Nephron (organoid): ENCODE data around the gene ADH7.

ENCODE experiments used
- H3K27ac Mint-ChIP-seq, 3 experiments: 2 replicates each; pipeline ENCODE4 v1.8.0; 2020; ENCODE audit warnings: mixed read lengths in 3 of 3, mild to moderate bottlenecking in 2 of 3, moderate library complexity in 1 of 3
- H3K27me3 Mint-ChIP-seq: 2 replicates; pipeline ENCODE4 v1.8.0; 2021; ENCODE audit warnings: low read depth, mild to moderate bottlenecking, moderate library complexity, mixed read lengths
- H3K36me3 Mint-ChIP-seq: 2 replicates; pipeline ENCODE4 v1.8.0; 2020; ENCODE audit warnings: low read depth, mixed read lengths
- H3K4me1 Mint-ChIP-seq: 2 replicates; pipeline ENCODE4 v1.8.0; 2020; ENCODE audit warnings: mixed read lengths
- H3K4me3 Mint-ChIP-seq, 3 experiments: 2 replicates each; pipeline ENCODE4 v1.8.0; 2020; ENCODE audit warnings: mild to moderate bottlenecking in 3 of 3, mixed read lengths in 3 of 3, moderate library complexity in 2 of 3
- H3K9me3 Mint-ChIP-seq: 2 replicates; pipeline ENCODE4 v1.8.0; 2020; ENCODE audit warnings: mixed read lengths
- TF ChIP-seq, protein P1 (sequence below), 3 experiments: fragments of 200-600 bp; sonication (generic); IDR thresholded peaks; one replicate each; pipeline ENCODE4 v1.5.0; 2021; ENCODE audit warnings: antibody characterized with exemption in 3 of 3; ENCODE audit not compliant: unreplicated experiment in 3 of 3

Gene ADH7

DNA sequence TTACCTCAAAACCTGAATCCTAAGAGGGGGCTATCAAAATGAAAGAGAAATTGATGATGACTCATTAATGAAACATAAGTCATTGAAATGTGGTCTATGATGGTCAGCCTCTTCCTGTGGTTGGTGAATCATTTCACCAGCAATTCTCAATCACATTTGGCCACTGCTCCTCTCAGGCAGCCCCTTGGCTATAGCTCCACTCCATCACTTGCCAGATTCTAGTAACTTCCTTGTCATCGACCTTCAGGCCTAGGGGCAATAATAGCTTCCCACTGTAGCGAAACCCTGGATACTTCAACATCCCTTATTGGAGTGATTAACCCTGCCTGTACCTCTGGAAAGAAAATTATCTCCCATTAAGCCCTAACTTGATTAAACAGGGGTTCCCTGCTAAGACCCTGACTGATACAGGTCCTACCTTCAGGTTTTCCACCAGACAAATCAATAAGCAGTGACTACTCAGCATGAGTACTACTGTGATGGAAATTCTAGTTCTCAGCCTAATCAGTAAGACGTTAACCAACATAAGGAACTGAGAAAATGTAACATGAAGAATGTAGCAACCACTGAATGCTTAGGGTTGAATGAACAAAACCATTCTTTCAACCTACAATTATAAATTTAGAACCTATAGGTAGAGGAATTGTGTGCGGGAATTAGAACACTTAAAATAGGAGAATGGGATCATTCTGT, 30.4 kb downstream of the ADH7 start:
- TF ChIP-seq, protein P1, sequence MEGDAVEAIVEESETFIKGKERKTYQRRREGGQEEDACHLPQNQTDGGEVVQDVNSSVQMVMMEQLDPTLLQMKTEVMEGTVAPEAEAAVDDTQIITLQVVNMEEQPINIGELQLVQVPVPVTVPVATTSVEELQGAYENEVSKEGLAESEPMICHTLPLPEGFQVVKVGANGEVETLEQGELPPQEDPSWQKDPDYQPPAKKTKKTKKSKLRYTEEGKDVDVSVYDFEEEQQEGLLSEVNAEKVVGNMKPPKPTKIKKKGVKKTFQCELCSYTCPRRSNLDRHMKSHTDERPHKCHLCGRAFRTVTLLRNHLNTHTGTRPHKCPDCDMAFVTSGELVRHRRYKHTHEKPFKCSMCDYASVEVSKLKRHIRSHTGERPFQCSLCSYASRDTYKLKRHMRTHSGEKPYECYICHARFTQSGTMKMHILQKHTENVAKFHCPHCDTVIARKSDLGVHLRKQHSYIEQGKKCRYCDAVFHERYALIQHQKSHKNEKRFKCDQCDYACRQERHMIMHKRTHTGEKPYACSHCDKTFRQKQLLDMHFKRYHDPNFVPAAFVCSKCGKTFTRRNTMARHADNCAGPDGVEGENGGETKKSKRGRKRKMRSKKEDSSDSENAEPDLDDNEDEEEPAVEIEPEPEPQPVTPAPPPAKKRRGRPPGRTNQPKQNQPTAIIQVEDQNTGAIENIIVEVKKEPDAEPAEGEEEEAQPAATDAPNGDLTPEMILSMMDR (IDR thresholded peaks at IDR 0.05; ENCODE audit: unreplicated experiment in 3 of 3), result no peak
- Mint-ChIP-seq H3K27ac (peak overlapping the region; percentile 98 to 99 (median 99)), H3K4me1 (peaks cover 24% of the 10 kb centered on the region), H3K9me3 (no peaks in the 10 kb centered on the region), H3K36me3 (no peaks in the 10 kb centered on the region), H3K27me3 (no peaks in the 10 kb centered on the region), H3K4me3 (no peak overlapping the region)

DNA sequence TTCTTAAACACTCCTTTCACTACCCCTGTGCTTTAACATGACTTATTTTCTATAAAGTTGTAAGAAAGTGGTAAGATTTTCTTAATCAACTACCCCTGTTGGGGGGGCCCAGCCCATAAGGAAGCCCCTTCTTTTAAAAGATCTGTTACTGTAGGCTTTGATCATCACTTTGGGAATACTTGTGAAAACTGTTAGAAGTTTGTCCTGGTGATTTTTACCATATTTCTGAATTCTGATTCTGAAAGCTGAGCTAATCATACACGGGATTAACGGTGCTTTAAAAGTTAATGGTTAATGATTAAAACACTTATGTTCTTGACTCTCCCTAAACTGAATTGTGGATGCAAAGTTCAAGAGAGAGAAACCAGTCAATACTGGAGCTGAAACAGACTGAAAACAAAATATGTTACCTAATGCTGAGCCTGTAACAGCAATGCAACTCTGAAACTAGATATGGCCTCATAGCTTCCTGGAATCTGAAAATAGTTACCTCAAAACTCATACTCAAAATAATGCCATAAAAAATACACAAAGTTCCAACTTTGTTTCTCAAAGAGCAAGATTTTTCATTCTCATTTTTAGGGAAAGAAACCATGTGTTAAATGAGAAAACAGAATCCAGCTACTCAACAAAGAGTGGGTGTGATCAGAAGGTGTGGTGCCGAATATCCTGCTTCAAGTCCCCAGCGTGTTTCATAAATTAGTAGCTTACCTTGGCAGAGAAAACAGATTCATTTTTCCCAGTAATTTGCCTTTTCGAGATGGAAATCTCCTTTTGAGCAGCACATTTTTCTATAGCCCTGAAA, 31.6 kb downstream of the ADH7 start:
- Mint-ChIP-seq H3K27me3 (no peaks in the 10 kb centered on the region), H3K9me3 (peaks cover 4% of the 10 kb centered on the region), H3K4me3 (peak overlapping the region in 2 of 3 experiments; percentile 11 to 56), H3K27ac (peak overlapping the region; percentile 98 to 99 (median 99)), H3K4me1 (peaks cover 24% of the 10 kb centered on the region), H3K36me3 (no peaks in the 10 kb centered on the region)
- TF ChIP-seq, protein P1 (IDR thresholded peaks at IDR 0.05; ENCODE audit: unreplicated experiment in 3 of 3), result no peak

DNA sequence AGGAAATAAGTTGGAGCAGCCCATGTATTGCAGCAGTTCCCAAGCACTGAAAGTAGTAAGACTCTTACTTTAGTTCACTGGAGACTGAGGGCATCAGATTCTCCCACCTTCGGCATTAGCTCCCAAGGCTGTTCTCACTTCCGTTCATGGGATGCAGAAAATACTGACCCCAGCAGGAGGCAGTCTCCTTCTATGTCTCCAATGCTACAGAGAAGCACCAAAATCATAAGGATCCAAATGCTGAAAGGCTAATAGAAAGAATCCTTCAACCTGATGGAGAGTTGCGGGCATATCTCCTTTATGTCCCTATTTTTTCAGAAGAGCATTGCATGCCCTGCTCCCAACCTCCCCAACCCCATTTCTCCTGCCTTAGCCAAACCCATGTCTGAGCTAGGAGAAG, 32.4 kb downstream of the ADH7 start:
- TF ChIP-seq, protein P1 (IDR thresholded peaks at IDR 0.05; ENCODE audit: unreplicated experiment in 3 of 3), result no peak
- no peaks in the 10 kb centered on the region for H3K36me3 Mint-ChIP-seq
- H3K4me3 Mint-ChIP-seq, result no peak overlapping the region
- H3K27ac Mint-ChIP-seq, result peak overlapping the region; percentile 98 to 99 (median 99)
- H3K4me1 Mint-ChIP-seq, result peaks cover 24% of the 10 kb centered on the region
- peaks cover 9% of the 10 kb centered on the region for H3K9me3 Mint-ChIP-seq
- H3K27me3 Mint-ChIP-seq, result no peaks in the 10 kb centered on the region

DNA sequence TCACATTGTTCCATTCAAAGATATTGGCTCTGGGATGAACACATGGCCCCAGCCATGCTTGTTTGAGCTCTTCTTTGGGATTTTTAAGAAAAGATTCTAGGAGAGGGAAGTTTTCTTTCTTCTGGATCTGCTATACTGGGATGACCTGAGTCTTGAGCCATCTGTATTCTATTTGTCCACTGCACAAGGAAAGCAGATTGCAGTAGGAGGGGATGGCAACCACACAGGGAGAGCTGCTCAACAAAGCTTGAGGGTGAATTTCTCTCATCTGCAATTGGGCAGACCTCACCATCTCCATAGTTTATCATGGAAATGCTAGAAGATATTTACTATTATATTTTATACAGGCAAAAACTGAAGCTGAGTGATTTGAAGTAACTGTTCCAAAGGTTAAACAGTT, 34.3 kb downstream of the ADH7 start:
- H3K9me3 Mint-ChIP-seq, result peaks cover 19% of the 10 kb centered on the region
- H3K4me1 Mint-ChIP-seq, result peaks cover 24% of the 10 kb centered on the region
- no peaks in the 10 kb centered on the region for H3K36me3 Mint-ChIP-seq
- peak overlapping the region in 1 of 3 experiments; percentile 27 for H3K27ac Mint-ChIP-seq
- H3K4me3 Mint-ChIP-seq, result no peak overlapping the region
- H3K27me3 Mint-ChIP-seq, result no peaks in the 10 kb centered on the region
- TF ChIP-seq, protein P1 (IDR thresholded peaks at IDR 0.05; ENCODE audit: unreplicated experiment in 3 of 3), result no peak

DNA sequence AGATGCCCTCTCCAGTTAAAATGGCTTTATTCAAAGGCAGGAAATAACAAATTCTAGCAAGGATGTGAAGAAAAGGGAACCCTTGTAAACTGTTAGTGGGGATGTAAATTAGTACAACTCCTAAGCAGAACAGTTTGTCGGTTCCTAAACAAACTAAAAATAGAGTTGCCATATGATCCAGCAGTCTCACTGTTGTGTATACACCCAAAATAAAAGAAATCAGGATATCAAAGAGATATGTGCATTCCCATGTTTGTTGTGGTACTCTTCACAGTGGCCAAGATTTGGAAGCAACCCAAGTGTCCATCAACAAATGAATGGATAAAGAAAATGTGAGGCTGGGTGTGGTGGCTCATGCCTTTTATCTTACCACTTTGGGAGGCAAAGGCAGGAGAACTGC, 36.1 kb downstream of the ADH7 start:
- TF ChIP-seq, protein P1 (IDR thresholded peaks at IDR 0.05; ENCODE audit: unreplicated experiment in 3 of 3), result no peak
- H3K36me3 Mint-ChIP-seq, result no peaks in the 10 kb centered on the region

More for the DNA sequence above, 36.1 kb downstream of the ADH7 start:
- Mint-ChIP-seq H3K27me3 (no peaks in the 10 kb centered on the region), H3K27ac (no peak overlapping the region), H3K4me1 (peaks cover 14% of the 10 kb centered on the region), H3K4me3 (no peak overlapping the region), H3K9me3 (peaks cover 19% of the 10 kb centered on the region)
